GM18858 (cell line): Measurements from ENCODE around the gene TBX6.
"Not testable (repeated sequence)": the region's sequence is repeated elsewhere in the genome, so short reads cannot be mapped to it uniquely, and the experiment has no call there.

Source experiments
- ATAC-seq: cut with Tn5 transposase; IDR thresholded peaks from one replicate; pipeline ENCODE4 v1.9.1; 2021; ENCODE audit not compliant: unreplicated experiment

Gene TBX6

GRCh38 chr16:30066761-30067583 is 24.8 kb downstream of the TBX6 start:
- no peak for ATAC-seq

GRCh38 chr16:30065943-30066760 is 25.6 kb downstream of the TBX6 start:
- ATAC-seq: no peak

DNA sequence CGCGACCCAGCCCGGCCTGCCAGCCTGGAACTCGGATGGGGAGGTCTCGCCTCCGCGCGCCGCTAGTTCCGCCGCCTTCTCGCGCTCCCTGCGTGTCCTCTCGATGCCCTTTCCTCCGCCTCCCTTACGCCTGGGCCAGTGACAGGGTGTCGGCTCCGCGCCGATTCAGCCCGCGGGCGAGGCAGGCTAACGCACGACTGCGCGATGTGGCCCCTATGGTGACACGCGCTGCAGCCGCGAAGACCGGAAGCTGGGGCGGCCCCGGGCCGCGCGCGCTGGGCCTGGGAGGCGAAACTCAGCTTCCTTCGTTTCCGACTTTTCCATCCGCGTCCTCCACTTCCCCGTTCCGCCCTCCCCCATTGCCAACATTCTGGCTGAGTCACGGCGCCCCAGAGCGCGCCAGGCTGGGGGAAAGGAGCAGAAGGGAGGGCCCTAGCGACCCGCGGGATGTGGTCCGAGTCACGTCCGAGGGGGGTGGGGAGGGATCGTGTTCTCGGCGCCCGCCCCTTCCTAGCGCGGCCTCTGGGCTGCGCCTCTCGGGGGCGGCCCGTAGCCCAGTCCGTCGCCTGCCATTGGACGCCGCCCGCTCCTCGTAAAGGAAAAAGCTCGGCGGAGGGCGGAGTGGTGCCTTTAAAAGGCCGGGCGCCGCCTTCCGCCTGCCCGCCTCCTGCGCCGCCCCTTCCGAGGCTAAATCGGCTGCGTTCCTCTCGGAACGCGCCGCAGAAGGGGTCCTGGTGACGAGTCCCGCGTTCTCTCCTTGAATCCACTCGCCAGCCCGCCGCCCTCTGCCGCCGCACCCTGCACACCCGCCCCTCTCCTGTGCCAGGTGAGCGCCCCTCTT is 26.4 kb downstream of the TBX6 start, which contains the start of gene ALDOA:
Gene ALDOA (plus strand): TSS at position 659 of the 841 bp plus-strand sequence. CDS start 1,138 bp downstream, outside the sequence.
- peak; percentile 53 for ATAC-seq

- no peak for ATAC-seq
Observed at GRCh38 chr16:30064729-30065101, 27.0 kb downstream of the TBX6 start.

DNA sequence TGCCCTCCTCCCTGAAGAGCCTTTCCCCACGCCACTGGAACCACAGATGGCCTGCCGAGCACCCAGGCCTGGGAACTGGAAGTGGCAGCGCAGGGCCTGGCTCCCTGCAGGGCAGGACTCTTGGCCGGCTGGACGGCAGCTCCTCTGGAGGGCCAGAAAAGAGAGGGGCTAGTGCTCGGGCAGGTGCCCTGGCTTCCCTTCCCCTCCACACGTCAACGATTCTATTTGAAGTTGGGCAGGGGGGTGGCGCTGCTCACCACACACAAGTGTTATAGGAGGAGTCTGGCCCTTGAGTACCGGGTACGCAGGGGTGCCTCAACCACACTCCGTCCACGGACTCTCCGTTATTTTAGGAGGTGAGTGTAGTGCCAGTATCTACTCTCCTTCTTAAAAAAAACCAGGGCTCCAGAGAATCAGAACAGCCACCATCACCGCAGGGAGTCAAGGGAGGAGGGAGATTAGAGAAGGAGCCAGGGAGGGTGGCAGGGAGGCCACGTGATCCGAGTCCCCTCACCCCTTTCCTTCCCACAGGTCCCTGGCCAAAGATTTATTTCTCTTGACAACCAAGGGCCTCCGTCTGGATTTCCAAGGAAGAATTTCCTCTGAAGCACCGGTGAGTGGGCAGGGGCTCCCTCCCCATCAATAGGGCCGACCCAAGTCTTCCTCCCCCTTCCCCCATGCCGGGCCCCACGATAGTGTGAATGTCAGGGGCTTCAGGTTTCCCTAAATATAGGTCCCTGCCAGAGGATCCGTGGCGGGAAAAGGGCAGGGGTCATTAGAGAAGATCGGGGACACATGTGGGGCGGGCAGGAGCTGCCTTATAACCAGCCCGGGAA is 27.6 kb downstream of the TBX6 start:
- no peak for ATAC-seq

- ATAC-seq: no peak
Observed at GRCh38 chr16:30063278-30063892, 28.3 kb downstream of the TBX6 start.

DNA sequence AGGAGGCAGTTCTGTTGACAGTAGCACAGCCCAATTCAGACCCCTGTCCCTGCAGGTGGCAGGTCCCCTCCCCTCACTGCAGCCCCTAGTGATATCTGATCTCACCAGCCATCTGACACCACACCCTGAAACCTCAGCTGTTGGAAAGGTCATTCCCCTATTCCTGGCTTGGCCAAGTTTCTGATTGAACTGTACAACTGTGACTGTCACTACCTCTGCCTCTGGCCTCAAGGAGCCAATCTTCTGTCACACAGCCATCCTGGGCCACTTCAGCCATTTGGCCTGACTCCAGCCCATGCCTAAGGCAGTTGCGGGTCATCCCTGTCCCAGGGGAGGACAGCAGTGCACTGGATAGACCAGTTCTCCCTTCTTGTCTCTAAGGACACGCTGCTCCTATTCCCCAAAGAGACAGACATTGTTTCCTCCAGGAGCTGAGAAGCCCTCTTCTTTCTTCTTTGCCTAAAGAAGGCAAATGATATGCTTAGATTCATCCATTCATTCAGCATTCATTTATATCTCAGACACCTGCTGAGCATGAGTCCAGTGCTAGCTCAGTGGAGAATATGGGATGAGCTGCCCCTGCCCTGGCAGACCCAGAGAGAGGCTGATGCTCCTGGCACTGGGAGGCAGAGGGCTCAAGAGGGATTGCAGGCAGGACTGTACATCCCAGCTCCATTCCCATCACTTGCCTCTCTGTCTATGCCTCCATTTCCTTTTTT is 30.7 kb downstream of the TBX6 start:
- no peak for ATAC-seq

GRCh38 chr16:30060346-30060745 is 31.4 kb downstream of the TBX6 start:
- ATAC-seq: no peak

- no peak for ATAC-seq
Observed at GRCh38 chr16:30054959-30055553, 36.7 kb downstream of the TBX6 start.

DNA sequence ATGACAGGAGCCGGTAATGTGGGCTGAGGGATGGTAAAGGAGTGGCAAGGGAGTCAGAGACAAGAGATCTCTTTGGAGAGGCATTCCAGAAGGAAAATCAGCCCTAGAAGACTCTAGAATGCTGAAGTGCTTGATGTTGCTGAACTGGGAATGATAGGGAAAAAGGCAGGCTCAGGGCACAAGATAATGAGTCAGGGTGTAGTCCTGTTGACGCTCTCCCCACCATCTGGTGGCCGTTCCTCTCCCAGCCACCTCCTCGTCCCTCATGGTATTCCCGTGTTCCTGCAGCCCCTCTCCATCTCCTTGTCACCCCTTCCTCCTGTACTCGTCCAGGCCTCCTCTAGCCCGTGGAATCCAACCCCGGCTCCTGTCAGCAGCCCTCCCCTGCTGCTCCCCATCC is 37.3 kb downstream of the TBX6 start:
- ATAC-seq: no peak

GRCh38 chr16:30053376-30054015 is 38.2 kb downstream of the TBX6 start:
- ATAC-seq: no peak

DNA sequence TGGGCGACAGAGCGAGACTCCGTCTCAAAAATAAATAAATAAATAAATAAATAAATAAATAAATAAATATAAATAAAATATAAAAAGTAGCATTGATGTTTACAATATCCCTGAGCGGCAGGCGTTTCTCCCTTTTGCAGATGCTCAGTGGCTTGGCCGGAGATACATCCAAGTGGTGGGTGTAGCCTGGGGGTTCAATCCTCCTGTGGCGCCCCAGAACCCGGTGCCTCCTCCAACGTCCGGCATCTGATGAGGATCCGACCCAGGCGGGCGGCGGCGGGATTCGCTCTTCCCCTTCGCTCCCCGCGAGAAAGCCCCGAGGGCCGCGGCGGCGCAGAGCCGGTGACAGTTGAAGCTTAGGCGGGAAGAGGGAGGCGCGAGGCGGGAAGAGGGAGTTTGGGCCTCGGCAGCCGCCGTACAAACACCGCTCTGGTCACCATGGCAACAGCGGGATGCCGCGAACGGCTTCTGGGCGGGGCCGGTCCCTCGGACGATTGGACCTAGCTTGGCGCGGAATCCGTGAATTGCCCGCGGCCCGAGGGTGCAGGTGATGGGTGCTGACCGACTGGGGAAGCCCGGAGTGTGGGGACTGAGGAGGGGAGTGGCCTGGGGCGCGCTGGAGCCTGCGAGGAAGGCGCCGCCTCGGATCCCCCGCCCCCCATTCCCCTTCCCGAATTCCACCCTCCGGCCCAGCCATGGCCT is 38.9 kb downstream of the TBX6 start:
- no peak for ATAC-seq

- no peak for ATAC-seq
Observed at GRCh38 chr16:30051518-30051917, 40.2 kb downstream of the TBX6 start.

GRCh38 chr16:30049871-30050270 is 41.9 kb downstream of the TBX6 start:
- no peak for ATAC-seq

GRCh38 chr16:30046588-30046987 is 45.1 kb downstream of the TBX6 start:
- no peak for ATAC-seq

- ATAC-seq: no peak
Observed at GRCh38 chr16:30046178-30046577, 45.5 kb downstream of the TBX6 start.

DNA sequence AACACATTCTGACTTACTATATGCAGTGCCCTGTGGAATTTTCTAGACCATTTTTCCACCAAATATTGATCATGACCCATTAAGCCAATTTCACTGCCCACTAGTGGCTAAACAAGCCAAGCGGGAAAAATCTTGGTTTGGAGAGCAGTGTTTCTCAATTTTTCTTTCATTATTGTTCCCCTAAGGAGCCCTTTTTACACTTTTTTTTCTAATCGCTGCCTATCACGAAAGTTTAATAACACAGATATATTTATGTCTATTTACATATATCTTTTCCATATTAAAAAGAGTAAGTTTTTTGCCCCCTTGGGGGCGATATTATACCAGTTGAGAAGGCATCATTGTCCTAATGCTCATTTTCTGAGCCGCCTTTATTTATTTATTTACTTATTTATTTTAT is 49.9 kb downstream of the TBX6 start:
- ATAC-seq: no peak

DNA sequence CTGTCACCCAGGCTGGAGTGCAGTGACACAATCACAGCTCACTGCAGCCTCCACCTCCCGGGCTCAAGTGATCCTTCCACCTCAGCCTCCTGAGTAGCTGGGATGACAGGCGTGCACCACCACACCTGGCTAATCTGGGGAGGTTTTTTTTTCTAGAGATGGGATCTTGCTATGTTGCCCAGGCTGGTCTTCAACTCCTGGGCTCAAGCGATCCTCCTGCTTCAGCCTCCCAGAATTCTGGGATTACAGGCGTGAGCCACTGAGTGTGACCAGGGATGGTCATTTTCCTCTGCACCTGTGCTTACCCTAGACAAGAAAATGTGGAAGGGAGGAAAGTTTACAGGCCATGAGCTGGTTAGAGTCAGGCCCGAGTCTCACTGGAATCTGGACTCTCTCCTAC is 51.0 kb downstream of the TBX6 start:
- ATAC-seq: not testable (repeated sequence)
